ENCODE results near the gene ATP6V1F.

The ATP6V1F gene

DNA sequence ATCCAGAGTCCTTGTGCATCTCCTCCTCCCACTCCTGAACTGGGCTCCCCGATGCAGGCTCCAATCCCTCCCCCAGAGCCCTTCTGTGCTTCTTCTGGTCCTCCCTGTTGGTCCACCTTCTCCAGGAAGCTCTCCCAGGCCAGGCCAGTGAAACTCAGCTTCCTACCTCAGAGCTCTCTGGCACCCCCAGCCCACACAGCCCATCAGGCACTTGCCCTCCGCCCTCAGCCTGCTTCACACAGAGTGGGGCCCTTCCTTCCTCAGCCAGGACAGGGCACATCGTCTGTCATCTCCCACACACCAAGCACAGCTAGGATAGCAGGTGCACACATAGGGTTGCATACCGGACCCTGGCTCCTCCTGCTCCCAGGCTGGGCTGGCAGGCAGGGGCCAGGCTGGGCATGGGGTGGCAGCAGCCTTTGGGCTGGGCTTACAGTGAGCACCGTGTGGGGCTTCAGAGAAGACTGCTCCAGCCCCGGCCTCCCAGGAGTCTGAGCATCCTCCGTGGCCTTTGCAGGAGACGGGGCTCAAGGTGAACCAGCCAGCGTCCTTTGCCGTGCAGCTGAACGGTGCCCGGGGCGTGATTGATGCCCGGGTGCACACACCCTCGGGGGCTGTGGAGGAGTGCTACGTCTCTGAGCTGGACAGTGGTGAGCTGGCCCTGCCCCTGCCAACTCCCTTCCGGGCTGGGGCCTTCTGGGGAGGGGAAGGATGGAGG lies 6.5 kb upstream of the ATP6V1F start:
- no peak for DNase-seq (ENCODE audit: low spot score)
- H3K4me3 ChIP-seq = no peak overlapping the region
- no peak overlapping the region for H3K27ac ChIP-seq
- TF ChIP-seq, protein P1, sequence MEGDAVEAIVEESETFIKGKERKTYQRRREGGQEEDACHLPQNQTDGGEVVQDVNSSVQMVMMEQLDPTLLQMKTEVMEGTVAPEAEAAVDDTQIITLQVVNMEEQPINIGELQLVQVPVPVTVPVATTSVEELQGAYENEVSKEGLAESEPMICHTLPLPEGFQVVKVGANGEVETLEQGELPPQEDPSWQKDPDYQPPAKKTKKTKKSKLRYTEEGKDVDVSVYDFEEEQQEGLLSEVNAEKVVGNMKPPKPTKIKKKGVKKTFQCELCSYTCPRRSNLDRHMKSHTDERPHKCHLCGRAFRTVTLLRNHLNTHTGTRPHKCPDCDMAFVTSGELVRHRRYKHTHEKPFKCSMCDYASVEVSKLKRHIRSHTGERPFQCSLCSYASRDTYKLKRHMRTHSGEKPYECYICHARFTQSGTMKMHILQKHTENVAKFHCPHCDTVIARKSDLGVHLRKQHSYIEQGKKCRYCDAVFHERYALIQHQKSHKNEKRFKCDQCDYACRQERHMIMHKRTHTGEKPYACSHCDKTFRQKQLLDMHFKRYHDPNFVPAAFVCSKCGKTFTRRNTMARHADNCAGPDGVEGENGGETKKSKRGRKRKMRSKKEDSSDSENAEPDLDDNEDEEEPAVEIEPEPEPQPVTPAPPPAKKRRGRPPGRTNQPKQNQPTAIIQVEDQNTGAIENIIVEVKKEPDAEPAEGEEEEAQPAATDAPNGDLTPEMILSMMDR (IDR thresholded peaks at IDR 0.05) = no peak

DNA sequence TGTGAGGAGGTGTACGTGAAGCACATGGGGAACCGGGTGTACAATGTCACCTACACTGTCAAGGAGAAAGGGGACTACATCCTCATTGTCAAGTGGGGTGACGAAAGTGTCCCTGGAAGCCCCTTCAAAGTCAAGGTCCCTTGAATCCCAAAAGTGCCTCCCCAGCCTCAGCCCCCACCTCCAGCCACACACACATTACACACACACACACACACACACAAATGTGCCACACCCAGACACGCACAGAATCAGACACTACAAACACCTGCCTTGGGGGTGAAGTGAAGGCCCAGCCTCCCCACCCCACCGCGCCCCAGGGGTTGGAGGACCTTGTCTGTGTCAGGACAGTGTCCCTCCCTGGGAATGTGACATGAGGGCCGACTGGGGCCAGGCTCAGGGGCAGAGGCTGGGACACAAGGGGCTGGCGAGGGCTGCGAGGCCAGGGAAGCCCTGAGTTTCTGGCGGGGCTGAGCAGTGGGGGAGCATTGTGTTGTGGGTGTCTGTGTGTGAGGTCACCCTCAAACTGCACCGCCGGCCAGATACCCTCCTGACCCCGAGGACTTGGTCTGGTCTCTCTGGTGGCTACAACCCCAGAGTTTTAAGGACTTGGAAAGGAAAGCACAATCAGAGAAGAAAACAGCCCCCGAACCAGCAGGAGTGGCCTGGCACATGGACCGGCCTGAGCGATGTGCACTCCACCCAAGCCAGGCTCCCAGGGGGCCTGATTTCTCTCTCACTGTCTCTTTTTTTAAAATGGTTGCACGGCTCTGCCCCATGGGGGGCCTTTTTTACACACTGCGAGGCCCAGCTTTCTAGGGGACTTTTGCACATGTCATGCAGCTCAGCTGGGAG lies 4.0 kb upstream of the ATP6V1F start:
- Histone ChIP-seq H3K27ac (peak overlapping the region; percentile 77 to 86), H3K4me3 (no peak overlapping the region)
- DNase-seq (ENCODE audit: low spot score) = no peak
- TF ChIP-seq, protein P1 (IDR thresholded peaks at IDR 0.05) = no peak

DNA sequence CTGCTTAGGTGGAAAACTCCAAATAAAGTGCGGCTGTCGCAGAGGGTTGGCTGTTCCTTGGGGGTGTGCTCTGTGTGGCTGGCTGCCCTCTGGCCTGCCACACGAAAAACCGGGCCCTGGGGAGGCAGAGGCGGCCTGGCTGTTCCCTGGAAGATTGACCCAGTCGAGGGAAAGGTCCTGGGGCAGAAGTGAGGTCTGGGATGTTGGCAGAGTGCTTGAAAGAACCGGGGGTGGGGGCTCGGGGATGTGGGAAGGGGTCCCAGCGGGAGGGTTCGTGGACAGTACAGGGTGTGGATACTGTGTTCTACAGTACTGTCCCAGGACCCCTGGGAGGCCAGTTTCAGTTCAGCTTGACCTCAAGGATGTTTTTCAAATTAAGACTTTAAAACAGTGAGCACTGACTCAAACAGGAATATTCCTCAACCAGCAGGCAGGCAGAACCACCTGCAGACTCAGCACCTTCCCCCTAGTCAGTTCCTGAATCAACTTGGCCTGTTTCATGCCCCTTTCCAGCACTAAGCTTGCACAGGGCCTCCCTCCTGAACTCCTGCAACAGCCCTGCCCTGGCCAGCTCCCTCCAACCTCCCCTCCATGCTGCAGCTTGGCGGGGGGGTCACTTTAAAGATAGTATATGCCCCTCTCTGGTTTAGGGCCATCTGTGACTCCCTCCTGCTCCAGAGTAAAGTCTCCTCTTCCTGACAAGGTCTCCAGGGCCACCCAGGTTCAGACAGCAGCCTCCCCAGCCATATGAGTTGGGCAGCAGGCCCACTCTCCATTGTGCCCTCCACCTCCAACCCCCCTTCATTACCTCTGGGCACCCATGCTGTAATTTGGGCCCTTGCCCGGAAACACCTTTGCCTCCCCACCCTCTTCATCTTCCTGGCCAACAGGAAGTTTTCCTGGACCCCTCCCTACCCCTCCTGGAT lies 3.2 kb upstream of the ATP6V1F start:
- Histone ChIP-seq H3K27ac (peak overlapping the region; percentile 77 to 86), H3K4me3 (no peak overlapping the region)
- DNase-seq (ENCODE audit: low spot score) = no peak
- TF ChIP-seq, protein P1 (IDR thresholded peaks at IDR 0.05) = no peak

DNA sequence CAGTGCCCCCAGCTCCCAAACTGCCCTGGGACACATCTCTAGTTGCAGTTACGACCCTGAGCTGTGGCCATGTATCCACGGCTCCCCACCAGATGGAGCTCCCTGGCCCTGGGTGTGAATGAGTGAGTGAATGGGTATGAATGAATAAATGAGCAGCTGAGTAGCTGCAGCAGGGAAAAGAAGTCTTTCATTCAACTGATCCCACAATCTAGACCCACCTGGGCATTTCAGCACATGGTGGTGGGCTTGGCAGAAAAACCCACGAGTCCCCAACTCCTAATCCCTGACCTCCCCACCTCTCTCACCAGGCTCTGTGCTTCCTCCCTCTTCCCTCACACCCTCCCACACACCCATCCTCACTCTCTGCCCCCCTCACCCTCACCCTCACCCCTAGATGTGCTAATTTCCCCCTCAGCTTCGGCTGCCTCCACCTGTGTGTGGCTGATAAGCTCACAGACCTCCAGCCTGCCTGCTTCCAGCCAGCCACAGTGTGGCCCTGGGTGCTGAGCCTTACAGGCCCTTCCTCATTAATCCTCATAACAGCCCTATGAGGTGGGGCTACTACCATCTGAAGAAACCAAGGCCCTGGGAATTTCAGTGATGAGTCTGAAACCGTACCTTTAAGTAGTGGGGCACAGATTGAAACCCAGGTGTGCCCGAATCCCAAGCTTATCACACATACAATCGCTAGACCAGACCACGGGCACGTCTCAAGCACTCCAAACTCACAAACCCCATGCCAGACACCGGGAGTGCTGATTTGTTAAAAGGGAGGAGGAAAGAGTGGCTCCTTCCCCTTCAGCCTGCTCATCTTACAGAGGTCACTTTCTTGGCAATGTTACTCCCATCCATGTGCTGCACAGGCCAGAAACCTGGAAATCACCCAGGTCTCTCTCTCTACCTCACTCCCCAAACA lies 2.2 kb upstream of the ATP6V1F start:
- Histone ChIP-seq H3K4me3 (no peak overlapping the region), H3K27ac (peak overlapping the region; percentile 77 to 86)
- DNase-seq (ENCODE audit: low spot score) = no peak
- TF ChIP-seq, protein P1 (IDR thresholded peaks at IDR 0.05) = no peak

DNA sequence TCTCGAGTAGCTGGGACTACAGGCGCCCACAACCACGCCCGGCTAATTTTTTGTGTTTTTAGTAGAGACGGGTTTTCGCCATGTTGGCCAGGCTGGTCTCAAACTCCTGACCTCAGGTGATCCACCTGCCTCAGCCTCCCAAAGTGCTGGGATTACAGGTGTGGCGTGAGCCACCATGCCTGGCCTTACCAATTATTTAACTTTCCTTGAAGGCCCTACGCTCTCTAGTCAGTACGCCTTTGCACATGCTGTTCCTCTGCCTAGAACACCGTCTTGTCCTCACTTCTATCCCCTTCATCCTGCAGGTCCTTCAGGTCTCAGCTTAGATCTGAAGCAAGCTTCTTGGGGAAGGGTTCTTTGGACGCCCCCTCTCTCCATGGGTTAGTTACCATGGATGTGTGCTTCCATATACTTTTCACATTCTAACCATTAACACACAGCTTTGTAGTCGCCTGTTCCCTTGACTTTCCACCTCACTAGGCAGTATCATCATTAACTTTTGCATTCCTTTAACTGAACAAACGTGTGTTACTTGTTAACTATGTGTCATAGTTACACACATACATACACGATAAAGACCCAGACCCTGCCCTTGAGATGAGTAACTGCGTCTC lies 592 bp upstream of the ATP6V1F start:
- peak overlapping the region; percentile 29 to 78 for H3K27ac ChIP-seq
- DNase-seq (ENCODE audit: low spot score) = no peak
- TF ChIP-seq, protein P1 (IDR thresholded peaks at IDR 0.05) = no peak
- peak overlapping the region; percentile 89 for H3K4me3 ChIP-seq

Measured in coronary artery (tissue), 2 donors.